ENCODE data around the gene MAS1L. TPM values are rescaled to one million over a fixed set of nuclear protein-coding genes. Genes with fewer than 3 reads are reported as not detected.

Gene MAS1L, protein sequence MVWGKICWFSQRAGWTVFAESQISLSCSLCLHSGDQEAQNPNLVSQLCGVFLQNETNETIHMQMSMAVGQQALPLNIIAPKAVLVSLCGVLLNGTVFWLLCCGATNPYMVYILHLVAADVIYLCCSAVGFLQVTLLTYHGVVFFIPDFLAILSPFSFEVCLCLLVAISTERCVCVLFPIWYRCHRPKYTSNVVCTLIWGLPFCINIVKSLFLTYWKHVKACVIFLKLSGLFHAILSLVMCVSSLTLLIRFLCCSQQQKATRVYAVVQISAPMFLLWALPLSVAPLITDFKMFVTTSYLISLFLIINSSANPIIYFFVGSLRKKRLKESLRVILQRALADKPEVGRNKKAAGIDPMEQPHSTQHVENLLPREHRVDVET
- not detected for polyA plus RNA-seq (ENCODE audit: insufficient read length)

DNA sequence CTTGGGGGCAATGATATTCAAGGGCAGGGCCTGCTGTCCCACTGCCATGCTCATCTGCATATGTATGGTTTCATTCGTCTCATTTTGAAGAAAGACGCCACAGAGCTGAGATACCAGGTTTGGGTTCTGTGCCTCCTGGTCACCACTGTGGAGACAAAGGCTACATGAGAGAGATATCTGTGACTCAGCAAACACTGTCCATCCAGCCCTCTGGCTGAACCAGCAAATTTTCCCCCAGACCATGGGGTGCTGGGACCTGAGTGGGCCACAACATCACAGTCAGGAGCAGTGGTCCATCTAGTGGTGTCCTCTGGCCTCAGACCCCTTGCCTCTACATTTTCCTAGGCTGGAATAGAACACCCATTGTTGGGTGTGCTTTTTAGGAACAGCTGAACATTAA lies at the start of gene MAS1L:
Gene MAS1L, minus strand, starts transcription at position 297 of the 400 bp plus-strand sequence. Its CDS starts 54 bp downstream, at position 243.
- no peak for DNase-seq (ENCODE audit: low read depth)

DNA sequence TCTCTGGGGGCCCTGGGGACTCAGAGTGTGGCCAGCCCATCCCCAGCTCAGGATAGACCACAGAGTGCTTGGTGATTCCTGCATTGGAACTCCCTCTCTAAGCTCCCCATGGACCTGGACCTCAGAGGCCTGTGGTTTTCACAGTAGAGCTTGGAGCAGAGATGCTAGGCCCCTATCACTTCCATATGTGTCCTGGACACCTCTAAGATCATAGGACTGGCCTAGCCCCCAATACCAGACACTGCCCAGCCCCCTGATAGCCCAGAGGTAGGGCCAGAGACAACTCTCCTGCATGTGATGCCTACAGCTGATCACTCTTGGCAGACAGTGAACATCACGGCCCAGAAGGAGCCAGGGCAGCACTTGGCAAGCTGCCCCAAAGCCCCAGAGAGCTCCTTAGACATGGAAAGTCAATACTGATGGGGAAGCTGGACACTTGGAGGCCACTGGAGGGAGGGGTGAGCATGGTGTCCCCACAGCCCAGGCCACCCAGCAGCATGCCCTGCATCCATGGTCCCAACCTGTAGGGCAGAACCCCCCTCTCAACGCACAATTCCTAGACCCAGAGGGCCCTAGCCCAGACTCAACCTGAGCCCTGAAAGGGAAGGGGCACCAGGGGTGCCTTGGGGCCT lies 44.7 kb upstream of the MAS1L start:
- DNase-seq (ENCODE audit: low read depth): no peak

DNA sequence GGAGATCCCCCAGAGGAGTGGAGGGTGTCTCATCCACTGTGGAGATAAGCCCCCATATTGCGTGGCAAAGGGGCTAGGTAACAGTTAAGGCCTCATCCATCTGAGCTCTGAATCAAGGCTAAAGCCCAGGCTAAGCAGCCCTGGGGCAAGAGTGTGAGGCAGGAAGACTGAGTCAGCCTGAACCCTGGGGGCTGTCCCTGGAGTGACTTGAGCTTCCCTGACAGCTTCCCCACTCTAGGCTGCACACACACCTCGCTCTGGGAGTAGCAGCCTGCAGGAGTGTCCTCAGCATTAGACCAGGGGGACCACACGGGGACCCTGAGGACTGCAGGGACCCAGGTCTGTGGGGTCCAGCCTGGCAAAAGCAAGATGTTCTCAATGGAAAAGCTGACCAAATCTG lies 43.9 kb upstream of the MAS1L start:
- DNase-seq (ENCODE audit: low read depth): no peak

DNA sequence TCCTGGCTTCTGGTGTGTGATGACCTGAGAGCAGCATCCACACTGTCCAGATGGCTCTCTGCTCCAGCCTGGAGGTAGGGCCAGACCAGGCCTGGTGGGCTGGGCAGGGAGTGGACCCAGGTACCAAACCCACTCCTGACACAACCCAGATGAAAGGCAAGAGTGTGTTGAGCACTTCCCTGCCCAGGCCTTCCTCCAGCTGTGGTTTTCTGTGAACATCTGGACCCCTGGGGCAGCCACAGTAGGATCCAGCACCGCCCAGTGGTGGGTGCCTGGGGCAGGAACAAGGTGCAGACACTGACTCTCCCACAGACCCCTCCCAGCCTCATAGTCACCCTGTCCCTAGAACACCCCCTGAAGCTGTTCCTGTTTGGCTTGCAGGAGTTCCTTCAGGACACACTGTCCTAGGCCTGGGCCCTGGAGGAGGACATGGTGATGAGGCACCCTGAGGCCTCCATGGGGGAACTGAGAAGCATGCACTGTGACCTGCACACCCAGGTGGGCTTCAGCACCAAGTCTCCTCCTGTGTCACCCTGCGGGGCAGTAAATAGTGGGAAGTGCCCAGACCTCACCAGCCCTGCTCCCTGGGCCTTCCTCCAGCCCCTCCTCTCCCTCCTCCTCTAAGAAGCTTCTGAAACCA lies 43.0 kb upstream of the MAS1L start:
- DNase-seq (ENCODE audit: low read depth): no peak

DNA sequence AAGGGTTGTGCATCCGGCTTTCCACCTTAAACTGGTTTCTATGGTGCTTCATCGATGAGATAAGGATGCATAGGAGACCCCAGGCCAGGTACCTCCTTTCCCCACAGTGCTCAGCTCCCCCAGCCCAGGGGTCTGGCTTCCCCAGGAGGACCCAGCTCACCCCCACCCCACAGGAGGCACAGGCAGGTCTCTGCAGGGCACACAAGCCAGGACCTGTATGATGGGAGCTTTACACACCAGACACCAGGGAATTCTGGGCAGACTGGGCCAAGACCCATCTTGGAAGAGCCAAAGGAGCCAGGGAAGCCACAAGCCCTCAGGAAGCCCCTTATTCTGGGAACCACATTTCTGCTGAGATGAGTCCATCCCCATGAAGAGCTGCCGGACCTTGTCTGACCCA lies 42.2 kb upstream of the MAS1L start:
- no peak for DNase-seq (ENCODE audit: low read depth)

DNA sequence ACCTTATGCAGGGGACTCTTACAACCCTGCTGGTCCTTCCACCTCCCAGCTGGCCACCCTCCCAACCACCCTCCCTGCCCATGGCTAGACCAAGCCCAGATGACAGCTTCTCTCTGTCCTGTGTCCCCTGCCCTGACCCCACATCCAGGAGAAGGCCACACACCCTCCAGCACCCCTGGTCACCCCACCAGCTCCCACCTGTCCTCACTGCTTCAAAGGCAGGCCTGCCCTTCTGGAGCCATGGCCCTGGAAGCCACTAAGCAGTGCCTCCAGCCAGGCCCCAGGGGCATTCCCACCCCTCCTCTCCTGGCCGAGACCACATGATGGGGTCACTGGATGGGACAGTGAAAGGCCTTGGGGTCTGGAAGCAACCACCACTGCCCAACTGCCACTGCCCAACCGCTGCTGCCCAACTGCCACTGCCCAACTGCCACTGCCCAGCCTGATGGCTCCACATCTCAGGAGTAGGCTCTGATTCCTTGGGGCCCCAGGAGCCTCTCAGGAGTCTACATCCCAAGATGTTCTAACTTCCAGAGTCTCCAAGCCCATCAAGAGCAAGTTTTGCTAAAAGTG lies 41.3 kb upstream of the MAS1L start:
- DNase-seq (ENCODE audit: low read depth): no peak

DNA sequence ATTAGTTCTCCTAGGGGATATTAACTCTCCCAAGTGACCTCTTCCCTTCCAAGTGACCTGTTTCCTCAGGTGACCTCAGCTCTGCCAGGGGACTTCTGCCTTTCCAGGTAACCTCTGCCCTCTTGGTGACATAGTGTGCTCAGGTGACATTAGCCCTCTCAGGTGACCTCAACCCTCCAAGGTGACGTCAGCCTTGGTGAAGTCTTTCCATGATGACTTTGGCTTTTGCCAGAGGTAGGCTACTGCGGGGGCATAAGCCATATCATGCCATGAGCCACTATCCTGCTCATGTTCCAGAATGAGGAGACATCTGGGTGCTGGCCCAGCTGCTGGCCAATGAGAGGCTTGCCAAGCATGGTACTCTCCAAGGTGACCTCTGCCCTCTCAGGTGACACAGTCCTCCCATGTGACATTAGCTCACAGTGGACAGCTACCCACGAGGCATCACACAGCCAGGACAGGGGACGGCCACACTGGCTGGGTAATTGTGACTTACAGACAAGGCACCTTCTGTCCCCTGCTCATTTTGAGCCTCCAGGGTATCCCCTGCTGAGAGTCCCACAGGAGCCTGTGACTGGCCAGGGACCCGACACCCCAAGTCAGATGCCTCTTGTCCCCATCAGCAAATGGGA lies 40.7 kb upstream of the MAS1L start:
- no peak for DNase-seq (ENCODE audit: low read depth)

DNA sequence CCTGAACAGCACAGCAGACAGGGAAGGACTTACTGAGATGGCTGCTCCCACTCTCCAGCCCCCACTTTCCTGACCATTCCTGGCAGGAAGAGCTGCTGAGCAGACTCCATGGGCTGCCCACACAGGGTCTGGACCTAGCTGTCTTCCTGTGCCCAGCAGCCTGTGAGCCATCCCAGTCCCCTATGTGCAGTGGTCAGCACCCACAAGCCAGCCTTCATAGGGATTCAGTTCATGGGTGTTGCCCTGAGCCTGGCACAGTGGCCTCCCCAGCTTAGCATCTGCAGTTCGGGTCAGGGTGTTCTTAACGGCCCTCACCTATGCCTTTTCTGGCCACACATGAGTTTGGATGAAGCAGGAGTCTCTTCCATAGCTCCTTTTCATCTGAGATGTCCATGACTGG lies 39.8 kb upstream of the MAS1L start:
- no peak for DNase-seq (ENCODE audit: low read depth)

DNA sequence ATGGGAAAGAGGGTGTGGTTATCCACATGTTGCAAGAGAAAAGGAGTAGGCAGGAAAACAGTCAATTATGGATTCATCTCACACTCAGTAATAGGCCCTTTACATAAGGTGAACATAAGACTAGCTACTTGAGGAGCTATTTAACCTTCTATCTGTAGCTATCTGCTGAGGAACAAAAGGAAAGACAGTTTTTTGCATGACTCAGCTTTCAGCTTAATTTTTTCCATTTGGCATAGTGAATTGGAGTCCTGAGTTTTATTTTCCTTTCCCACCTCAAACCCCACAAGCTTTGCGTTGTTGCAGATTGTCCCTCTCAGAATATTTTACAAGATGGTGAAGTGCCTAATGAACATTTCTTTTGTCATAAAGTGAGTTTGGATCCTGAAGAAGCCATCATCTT lies 39.4 kb upstream of the MAS1L start:
- DNase-seq (ENCODE audit: low read depth): no peak

DNA sequence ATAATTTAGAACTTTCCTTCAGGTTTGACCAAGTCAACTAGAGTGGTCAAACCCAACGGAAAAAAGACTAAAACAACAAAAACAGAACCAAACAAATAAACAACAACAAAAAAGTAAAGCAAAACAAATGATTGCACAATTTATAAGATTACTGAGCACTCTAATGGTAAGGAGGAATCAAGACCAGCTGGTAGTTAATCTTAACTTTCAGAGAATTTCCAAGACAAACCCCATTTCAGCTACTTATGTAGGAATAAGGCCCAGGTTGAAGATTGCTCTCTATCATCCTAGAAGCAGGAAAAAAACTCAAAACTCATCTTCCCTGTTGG lies 37.5 kb upstream of the MAS1L start:
- DNase-seq (ENCODE audit: low read depth): no peak

DNA sequence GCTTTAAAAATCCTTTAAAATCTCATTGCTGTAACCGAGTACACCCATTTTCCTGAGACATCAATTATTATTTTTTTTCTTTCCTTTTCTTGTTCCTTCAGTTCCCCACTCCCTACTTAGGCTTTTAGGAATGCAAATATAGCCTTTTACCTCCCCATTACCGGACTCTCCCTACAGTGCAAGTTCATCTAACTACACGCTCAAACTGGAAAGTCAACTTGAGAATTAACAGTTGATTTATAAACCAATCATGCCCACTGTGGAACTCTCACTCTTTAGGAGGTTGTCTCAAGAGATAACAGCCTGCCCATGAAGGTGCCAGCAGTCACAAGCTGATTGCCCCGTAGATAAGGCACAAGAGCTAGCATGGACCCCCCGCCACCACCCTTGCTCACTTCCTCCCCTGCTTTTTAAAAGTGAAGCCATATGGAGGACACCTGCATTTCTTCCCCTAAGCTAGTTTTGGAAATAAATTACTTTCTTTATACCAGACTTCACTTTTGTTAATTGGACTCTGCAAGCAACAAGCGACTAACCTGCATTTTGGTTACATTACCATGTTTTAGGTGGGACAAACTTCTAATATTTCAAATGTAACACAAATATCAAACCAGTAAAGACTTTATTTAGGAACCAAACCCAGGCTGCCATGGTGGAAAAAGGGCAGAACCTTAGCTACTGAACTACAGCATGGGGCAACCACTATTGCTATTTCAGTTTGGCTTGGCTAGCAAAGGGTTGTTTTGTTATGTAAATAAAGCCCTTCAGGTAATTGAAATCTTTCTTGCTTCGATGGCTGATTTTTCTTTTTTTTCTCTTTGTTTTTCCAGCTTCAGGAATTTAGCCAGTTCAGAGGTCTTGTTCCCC lies 36.9 kb upstream of the MAS1L start:
- no peak for DNase-seq (ENCODE audit: low read depth)

DNA sequence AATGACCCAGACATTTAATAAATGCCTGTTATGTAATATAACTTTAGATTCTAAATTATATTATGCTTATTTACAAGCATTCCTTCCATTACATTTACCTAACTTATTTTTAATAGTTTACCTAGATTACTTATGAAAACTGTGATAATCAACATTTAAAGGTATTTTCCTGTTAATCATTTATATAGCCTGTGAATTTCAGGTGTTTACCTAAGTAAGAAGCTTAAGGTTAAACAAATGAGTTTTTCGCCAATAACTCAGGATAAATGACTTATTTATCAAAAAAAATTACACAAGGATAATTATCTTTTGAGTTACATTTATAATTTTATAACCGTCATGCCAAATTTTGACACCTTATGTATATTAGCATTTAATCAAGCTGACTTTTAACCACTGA lies 36.3 kb upstream of the MAS1L start:
- DNase-seq (ENCODE audit: low read depth): no peak

DNA sequence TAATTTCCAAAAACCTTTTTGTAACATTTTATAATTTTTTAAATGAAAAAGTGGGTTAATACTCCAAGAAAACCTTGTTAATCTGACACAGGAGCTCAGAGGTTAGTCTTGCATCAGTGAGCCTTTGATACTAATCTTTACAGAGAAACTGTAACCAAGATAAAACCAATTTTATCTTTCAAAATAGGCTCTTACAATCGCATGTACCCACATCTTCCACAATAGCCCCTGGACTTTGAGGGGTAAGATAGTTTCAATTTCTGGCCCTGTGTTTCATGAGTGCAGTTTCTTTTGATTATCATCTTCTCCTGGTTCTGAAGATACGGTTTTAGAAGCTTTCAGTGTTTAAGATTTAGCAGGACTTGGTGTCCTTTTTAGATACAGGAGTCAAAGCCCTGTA lies 34.5 kb upstream of the MAS1L start:
- no peak for DNase-seq (ENCODE audit: low read depth)

DNA sequence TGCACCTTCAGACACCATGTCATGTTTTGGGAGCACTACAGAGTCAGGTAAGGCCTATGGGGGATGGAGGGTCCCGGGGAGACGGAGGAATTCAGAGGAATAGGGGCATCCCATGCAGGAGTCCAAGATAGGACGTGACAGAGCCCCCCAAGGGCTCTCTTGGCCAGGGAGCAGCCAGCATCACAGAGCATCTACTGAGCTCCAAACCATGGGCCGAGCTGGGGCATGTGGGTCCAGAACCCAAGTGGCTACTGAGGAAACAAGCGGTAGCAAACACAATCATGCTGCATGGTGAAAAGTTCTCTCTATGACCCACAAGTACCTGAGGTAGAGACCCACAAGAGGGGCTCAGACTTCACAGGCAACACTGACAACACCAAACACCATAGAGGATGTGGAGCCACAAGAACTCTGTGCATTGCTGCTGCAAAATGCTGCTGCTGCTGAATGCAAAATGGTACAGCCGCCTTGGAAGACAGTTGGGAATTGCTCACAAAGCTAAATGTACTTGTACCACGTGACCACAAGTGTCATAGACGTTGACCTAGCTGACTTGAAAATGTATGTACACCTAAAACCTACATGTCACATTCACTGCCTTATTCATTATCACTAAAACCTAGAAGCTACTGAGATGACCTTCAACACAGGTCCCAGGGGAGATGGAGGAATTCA lies 33.4 kb upstream of the MAS1L start:
- DNase-seq (ENCODE audit: low read depth): no peak

DNA sequence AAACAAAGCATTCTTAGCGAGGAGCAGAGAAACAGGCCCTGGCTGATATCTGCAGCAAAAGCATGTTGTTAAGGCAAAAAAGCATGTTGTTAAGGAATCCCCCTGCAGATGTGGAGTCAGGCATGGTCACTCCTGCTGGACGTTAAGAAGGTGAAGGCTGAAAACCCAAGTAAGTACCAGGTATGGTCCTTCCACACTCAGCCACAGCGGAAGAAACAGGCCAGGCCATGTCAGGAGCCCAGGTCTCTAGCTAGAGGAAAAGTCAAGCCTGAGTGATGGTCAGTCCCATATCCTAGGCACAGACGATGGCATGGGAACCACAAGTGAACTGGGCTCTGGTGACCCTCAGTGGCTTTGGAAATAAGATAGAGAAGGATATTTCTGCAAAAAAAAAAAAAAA lies 32.5 kb upstream of the MAS1L start:
- DNase-seq (ENCODE audit: low read depth): no peak

DNA sequence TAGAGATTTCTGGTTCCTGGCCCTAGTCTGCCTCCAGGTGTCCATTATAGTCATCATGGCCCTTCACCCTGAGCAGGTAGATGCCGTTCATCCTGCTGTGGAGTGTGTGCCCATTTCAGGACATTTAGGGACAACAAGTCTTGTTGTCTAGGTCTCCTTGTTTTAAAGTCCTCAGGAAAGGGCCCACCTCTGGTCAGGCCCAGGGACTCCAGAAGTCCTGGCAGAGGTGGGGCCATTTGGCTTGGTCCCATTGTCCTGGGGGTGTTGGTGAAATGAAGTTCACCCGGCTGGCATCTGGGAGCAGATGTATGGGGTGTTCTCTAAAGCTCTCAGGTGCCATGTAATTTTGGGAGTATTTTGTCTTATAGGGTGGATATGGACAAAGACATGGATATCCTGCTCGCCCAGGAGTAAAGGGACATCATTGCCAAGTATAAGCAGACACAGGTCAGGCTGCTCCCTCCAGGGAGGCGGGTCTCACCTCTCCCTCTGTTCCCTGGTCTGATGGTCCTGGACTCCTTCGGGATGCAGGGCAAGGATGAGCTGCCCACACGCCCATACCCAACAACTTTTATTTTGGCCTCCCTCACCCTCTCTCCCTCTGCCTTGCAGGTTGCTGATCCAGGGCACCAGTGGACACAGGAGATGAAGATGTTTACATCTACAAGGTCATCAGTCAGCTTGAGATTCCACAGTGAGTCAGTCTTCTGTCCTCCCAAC lies 31.7 kb upstream of the MAS1L start:
- DNase-seq (ENCODE audit: low read depth): no peak

DNA sequence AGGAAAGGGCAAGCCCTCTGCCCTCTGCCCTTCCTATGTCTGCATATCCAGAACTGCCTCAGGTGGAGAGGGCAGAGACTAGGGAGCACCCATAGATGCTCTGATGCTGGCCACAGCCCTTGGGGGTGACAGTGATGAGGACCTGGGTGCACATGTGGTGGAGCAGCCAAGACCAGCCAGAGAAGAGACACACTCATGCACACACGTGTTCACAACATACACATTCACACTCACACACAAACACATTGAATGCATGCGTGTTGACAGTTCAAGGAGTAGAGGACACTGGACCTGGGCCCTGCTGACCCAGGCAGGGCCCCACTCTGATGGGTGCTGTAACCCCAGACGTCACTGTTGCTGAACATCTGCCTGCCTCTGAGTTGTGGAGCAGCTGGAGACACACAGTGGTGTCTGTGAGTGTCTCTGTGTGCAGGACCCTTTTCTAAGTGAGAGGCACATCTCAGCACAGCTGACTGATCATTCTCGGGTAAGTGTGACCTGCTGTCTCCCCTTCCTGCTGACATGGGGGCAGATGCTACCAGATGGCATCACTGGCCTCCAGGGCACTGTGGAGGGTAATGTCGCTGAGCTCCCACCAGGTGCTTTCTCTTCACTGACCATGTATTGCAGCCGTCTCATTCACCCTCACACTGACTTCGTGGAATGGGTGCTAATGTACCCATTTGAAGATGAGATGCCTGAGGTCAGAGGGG lies 30.1 kb upstream of the MAS1L start:
- DNase-seq (ENCODE audit: low read depth): no peak

DNA sequence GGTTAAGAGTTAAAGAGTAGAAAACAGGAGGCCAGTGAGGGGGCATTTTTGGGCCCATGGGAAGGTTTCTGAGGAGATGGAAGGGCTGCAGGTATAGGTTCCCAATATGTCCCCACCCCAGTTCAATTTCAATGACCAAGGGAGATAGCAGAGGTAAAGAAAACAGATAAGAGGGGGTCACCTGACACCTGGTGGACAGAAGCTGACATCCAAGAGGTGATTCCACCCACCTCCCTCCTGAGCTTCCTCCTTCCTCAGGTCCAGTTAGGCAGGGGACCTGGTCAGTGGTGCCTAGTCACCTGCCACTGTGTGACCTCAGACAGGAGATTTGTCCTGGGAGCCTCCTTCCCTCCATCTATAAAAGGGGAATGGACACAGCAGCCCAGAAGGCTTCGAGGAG lies 29.5 kb upstream of the MAS1L start:
- DNase-seq (ENCODE audit: low read depth): no peak

DNA sequence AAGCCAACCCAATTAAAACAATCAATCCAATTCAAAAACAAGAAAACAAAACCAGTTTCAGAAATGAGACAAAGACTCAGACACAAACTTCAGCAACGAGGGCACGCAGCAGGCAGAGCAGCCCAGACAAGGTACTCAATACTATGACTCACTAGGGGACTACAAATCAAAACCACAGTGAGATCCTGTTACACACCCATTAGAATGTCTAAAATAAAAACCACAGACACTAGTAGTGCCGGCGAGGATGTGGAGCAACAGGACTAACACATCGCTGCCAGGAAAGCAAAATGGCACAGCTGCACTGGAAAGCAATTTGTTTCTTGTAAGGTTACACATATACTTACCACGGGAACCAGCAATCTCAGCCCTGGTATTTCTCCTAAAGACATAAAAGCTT lies 28.4 kb upstream of the MAS1L start:
- no peak for DNase-seq (ENCODE audit: low read depth)

Measured in forelimb muscle (tissue), 1 donor.